SJSA1 (cell line): ENCODE results near the gene TMPRSS11B. TPM values are rescaled to one million over a fixed set of nuclear protein-coding genes. Genes with fewer than 3 reads are reported as not detected.
"Not testable (repeated sequence)": the region's sequence is repeated elsewhere in the genome, so short reads cannot be mapped to it uniquely, and the experiment has no call there.

Source experiments
- DNase-seq, 2 experiments: peaks; one replicate each; pipeline ENCODE4 v3.0.0-alpha.2; 2015 to 2020; ENCODE audit warnings: low spot score in 2 of 2, low read depth in 1 of 2
- H3K27ac ChIP-seq: fragments of 250-450 bp; sonication (Bioruptor Pico); 2 replicates; pipeline ENCODE4 v1.5.1; 2020; ENCODE audit warnings: mild to moderate bottlenecking, moderate library complexity
- H3K27me3 ChIP-seq: fragments of 250-450 bp; sonication (Bioruptor Pico); replicated peaks from 2 replicates; pipeline ENCODE4 v1.5.1; 2020; ENCODE audit warnings: mild to moderate bottlenecking, moderate library complexity
- H3K36me3 ChIP-seq: fragments of 250-450 bp; sonication (Bioruptor Pico); 2 replicates; pipeline ENCODE4 v1.5.1; 2020; ENCODE audit warnings: mild to moderate bottlenecking
- H3K4me1 ChIP-seq: fragments of 250-450 bp; sonication (Bioruptor Pico); replicated peaks from 2 replicates; pipeline ENCODE4 v1.6.1; 2021; ENCODE audit warnings: mild to moderate bottlenecking
- H3K4me3 ChIP-seq: fragments of 250-450 bp; sonication (Bioruptor Pico); 2 replicates; pipeline ENCODE4 v1.5.1; 2020; ENCODE audit warnings: mild to moderate bottlenecking
- H3K9me3 ChIP-seq: fragments of 250-450 bp; sonication (Bioruptor Pico); replicated peaks from 2 replicates; pipeline ENCODE4 v1.5.1; 2020; ENCODE audit warnings: mild to moderate bottlenecking
- total RNA-seq: library from RNA; depleted of rRNA; stranded (reverse); fragments of >200 nt; shearing (Covaris generic); gene quantifications from 2 replicates; pipeline ENCODE4 v1.2.3, GENCODE V29; 2014; rRNA removed

The TMPRSS11B gene
- not detected in 2 replicates for total RNA-seq

- H3K36me3 ChIP-seq: no peaks in the 10 kb centered on the region
- no peaks in the 10 kb centered on the region for H3K4me1 ChIP-seq
- H3K4me3 ChIP-seq: no peak within 1 kb of the TSS
- 0 out of 2 replicates have a peak, but pooled peaks cover 3% of the 10 kb centered on the region for H3K27me3 ChIP-seq
- DNase-seq: no peak
- H3K27ac ChIP-seq: no peak within 1 kb of the TSS
- H3K9me3 ChIP-seq: no peaks in the 10 kb centered on the region
Observed at GRCh38 chr4:68245594-68245993, at the start of gene TMPRSS11B. TSS of gene TMPRSS11B (minus strand) at chr4:68245694. CDS start at chr4:68245558, 136 bp downstream.

- Histone ChIP-seq H3K9me3 (no peaks in the 10 kb centered on the region), H3K36me3 (no peaks in the 10 kb centered on the region), H3K4me3 (no peak overlapping the region), H3K4me1 (no peaks in the 10 kb centered on the region), H3K27me3 (no peaks in the 10 kb centered on the region), H3K27ac (no peak overlapping the region)
- no peak for DNase-seq
Observed at GRCh38 chr4:68291256-68291655, 45.8 kb upstream of the TMPRSS11B start.

- Histone ChIP-seq H3K36me3 (no peaks in the 10 kb centered on the region), H3K27me3 (no peaks in the 10 kb centered on the region), H3K9me3 (no peaks in the 10 kb centered on the region), H3K4me3 (no peak overlapping the region), H3K4me1 (no peaks in the 10 kb centered on the region), H3K27ac (no peak overlapping the region)
- no peak for DNase-seq
Observed at GRCh38 chr4:68288393-68288740, 42.9 kb upstream of the TMPRSS11B start.

- Histone ChIP-seq H3K27ac (no peak overlapping the region), H3K4me1 (no peaks in the 10 kb centered on the region), H3K4me3 (no peak overlapping the region), H3K27me3 (no peaks in the 10 kb centered on the region), H3K36me3 (no peaks in the 10 kb centered on the region), H3K9me3 (no peaks in the 10 kb centered on the region)
- DNase-seq: no peak
Observed at GRCh38 chr4:68287704-68288392, 42.4 kb upstream of the TMPRSS11B start.

- Histone ChIP-seq H3K4me3 (no peak overlapping the region), H3K9me3 (no peaks in the 10 kb centered on the region), H3K36me3 (no peaks in the 10 kb centered on the region), H3K4me1 (no peaks in the 10 kb centered on the region), H3K27ac (no peak overlapping the region), H3K27me3 (no peaks in the 10 kb centered on the region)
- DNase-seq: no peak
Observed at GRCh38 chr4:68283714-68284113, 38.2 kb upstream of the TMPRSS11B start.

GRCh38 chr4:68283095-68283494 is 37.6 kb upstream of the TMPRSS11B start:
- H3K9me3 ChIP-seq: no peaks in the 10 kb centered on the region
- no peaks in the 10 kb centered on the region for H3K36me3 ChIP-seq
- no peak for DNase-seq
- H3K27ac ChIP-seq: no peak overlapping the region
- no peaks in the 10 kb centered on the region for H3K4me1 ChIP-seq
- no peaks in the 10 kb centered on the region for H3K27me3 ChIP-seq
- H3K4me3 ChIP-seq: no peak overlapping the region

GRCh38 chr4:68281796-68282740 is 36.6 kb upstream of the TMPRSS11B start:
- not testable (repeated sequence) for H3K27ac ChIP-seq, H3K4me1 ChIP-seq, H3K4me3 ChIP-seq, H3K36me3 ChIP-seq, DNase-seq, H3K27me3 ChIP-seq, H3K9me3 ChIP-seq

- H3K27me3 ChIP-seq: no peaks in the 10 kb centered on the region
- DNase-seq: no peak
- H3K27ac ChIP-seq: no peak overlapping the region
- H3K36me3 ChIP-seq: no peaks in the 10 kb centered on the region
- H3K4me3 ChIP-seq: no peak overlapping the region
- H3K9me3 ChIP-seq: no peaks in the 10 kb centered on the region
- peaks cover 5% of the 10 kb centered on the region for H3K4me1 ChIP-seq
Observed at GRCh38 chr4:68278029-68278428, 32.5 kb upstream of the TMPRSS11B start.

- no peak overlapping the region for H3K4me3 ChIP-seq
- no peaks in the 10 kb centered on the region for H3K9me3 ChIP-seq
- no peak overlapping the region for H3K27ac ChIP-seq
- no peak for DNase-seq
- H3K36me3 ChIP-seq: no peaks in the 10 kb centered on the region
- H3K27me3 ChIP-seq: no peaks in the 10 kb centered on the region
- H3K4me1 ChIP-seq: peaks cover 9% of the 10 kb centered on the region
Observed at GRCh38 chr4:68277627-68278026, 32.1 kb upstream of the TMPRSS11B start.

GRCh38 chr4:68272860-68273259 is 27.4 kb upstream of the TMPRSS11B start:
- peak in 1 of 2 experiments; percentile 12 for DNase-seq
- Histone ChIP-seq H3K4me3 (no peak overlapping the region), H3K27me3 (no peaks in the 10 kb centered on the region), H3K36me3 (no peaks in the 10 kb centered on the region), H3K9me3 (no peaks in the 10 kb centered on the region), H3K27ac (no peak overlapping the region), H3K4me1 (peaks cover 15% of the 10 kb centered on the region)

- no peak for DNase-seq
- peak overlapping the region; percentile 28 for H3K4me3 ChIP-seq
- no peaks in the 10 kb centered on the region for H3K27me3 ChIP-seq
- peaks cover 20% of the 10 kb centered on the region for H3K4me1 ChIP-seq
- H3K27ac ChIP-seq: no peak overlapping the region
- no peaks in the 10 kb centered on the region for H3K9me3 ChIP-seq
- H3K36me3 ChIP-seq: no peaks in the 10 kb centered on the region
Observed at GRCh38 chr4:68272380-68272779, 26.9 kb upstream of the TMPRSS11B start.

- no peaks in the 10 kb centered on the region for H3K9me3 ChIP-seq
- no peaks in the 10 kb centered on the region for H3K27me3 ChIP-seq
- H3K4me1 ChIP-seq: peaks cover 21% of the 10 kb centered on the region
- no peaks in the 10 kb centered on the region for H3K36me3 ChIP-seq
- no peak overlapping the region for H3K27ac ChIP-seq
- DNase-seq: peak in 1 of 2 experiments; percentile 79
- peak overlapping the region; percentile 28 for H3K4me3 ChIP-seq
Observed at GRCh38 chr4:68271851-68272357, 26.4 kb upstream of the TMPRSS11B start.

- Histone ChIP-seq H3K4me1 (peaks cover 11% of the 10 kb centered on the region), H3K27me3 (no peaks in the 10 kb centered on the region), H3K36me3 (no peaks in the 10 kb centered on the region), H3K4me3 (no peak overlapping the region), H3K27ac (no peak overlapping the region), H3K9me3 (no peaks in the 10 kb centered on the region)
- DNase-seq: peak in 1 of 2 experiments; percentile 26
Observed at GRCh38 chr4:68267433-68267944, 22.0 kb upstream of the TMPRSS11B start.
